Measurements from ENCODE around the gene SHANK2.

DNA sequence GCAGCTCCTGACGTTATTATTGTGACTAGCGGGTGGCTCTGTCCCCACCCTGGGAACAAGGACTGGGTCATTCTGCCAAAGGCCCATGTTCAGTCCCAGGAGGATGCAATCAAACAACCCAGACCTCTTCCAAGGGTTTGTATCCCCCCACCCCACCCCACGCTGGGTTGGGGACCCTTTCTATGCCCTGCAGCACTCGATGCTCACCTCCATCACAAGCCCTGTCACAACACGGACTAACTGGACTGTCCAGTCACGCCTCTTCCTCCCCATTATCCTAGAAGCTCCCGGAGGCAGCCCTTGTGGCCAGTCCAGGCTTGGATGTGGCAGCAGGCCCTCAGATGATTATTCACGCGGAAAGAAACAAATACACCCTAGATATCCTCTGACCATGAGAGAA, 3.7 kb downstream of the SHANK2 start:
- TF ChIP-seq, protein P1, sequence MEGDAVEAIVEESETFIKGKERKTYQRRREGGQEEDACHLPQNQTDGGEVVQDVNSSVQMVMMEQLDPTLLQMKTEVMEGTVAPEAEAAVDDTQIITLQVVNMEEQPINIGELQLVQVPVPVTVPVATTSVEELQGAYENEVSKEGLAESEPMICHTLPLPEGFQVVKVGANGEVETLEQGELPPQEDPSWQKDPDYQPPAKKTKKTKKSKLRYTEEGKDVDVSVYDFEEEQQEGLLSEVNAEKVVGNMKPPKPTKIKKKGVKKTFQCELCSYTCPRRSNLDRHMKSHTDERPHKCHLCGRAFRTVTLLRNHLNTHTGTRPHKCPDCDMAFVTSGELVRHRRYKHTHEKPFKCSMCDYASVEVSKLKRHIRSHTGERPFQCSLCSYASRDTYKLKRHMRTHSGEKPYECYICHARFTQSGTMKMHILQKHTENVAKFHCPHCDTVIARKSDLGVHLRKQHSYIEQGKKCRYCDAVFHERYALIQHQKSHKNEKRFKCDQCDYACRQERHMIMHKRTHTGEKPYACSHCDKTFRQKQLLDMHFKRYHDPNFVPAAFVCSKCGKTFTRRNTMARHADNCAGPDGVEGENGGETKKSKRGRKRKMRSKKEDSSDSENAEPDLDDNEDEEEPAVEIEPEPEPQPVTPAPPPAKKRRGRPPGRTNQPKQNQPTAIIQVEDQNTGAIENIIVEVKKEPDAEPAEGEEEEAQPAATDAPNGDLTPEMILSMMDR (optimal IDR thresholded peaks at IDR 0.05 in 1 of 3, IDR thresholded peaks at IDR 0.05 in 1 of 3, conservative IDR thresholded peaks at IDR 0.05 in 1 of 3; ENCODE audit: extremely low read depth in 1 of 3, insufficient read depth in 2 of 3, low read length in 3 of 3), result no peak
- TF ChIP-seq EZH2 (IDR thresholded peaks at IDR 0.05; ENCODE audit: low read length), result no peak
